HepG2 (cell line): Measurements from ENCODE around the gene CDO1. TPM values are rescaled to one million over a fixed set of nuclear protein-coding genes. Genes with fewer than 3 reads are reported as not detected.

Experiments
- ATAC-seq: fragments of 200-7000 bp; cut with Tn5 transposase; 3 replicates; pipeline ENCODE4 v1.9.1; 2020; ENCODE audit warnings: mild to moderate bottlenecking, moderate library complexity
- BruUV-seq: library from RNA; stranded (reverse); fragments of 400-500 nt; replicated peaks from 2 replicates; lab custom pipeline; 2021; lab: Mats Ljungman, UMichigan
- CTCF ChIA-PET: fragments of 300-600 bp; formaldehyde crosslinking; extraction: SDS; loops from one replicate; lab custom pipeline; 2021; ENCODE audit warnings: low total read pairs, inconsistent platforms, low intra/inter-chr PET ratio; lab: Yijun Ruan, JAX
- POLR2A ChIA-PET: fragments of 350-600 bp; sonication (Branson Sonifier 250); formaldehyde crosslinking; loops from one replicate; lab custom pipeline; 2020; ENCODE audit warnings: antibody characterized with exemption, inconsistent platforms; lab: Yijun Ruan, JAX
- DNase-seq: peaks from one replicate; pipeline ENCODE4 v3.0.0-alpha.2; 2015; ENCODE audit warnings: low spot score
- FAIRE-seq: peaks from 3 replicates; lab custom pipeline; 2011; peaks lifted over from hg19 to GRCh38; lab: Jason Lieb, UNC
- H2AFZ ChIP-seq: one replicate; pipeline ENCODE4 v1.6.1; 2011; ENCODE audit warnings: low read length, inconsistent platforms
- H3K27ac ChIP-seq: fragments of 300-600 bp; 3 replicates; pipeline ENCODE4 v1.8.0; 2011; ENCODE audit warnings: mixed run types, mild to moderate bottlenecking, mixed read lengths, low read length, inconsistent platforms; ENCODE audit not compliant: insufficient read depth; ENCODE audit errors: extremely low read length
- H3K27me3 ChIP-seq, 2 experiments: fragments of 200-600 bp in 1 of 2; 2 replicates in 1 of 2; 3 replicates in 1 of 2; pipeline versions ENCODE4 v1.6.0 to v1.8.0; 2011; ENCODE audit warnings: low read length in 2 of 2, mild to moderate bottlenecking in 2 of 2, moderate library complexity in 2 of 2, inconsistent platforms in 1 of 2; ENCODE audit not compliant: insufficient read depth in 2 of 2, control insufficient read depth in 1 of 2
- H3K36me3 ChIP-seq, 2 experiments: fragments of 200-600 bp in 1 of 2; replicated peaks in 1 of 2; 2 replicates in 1 of 2; 3 replicates in 1 of 2; pipeline versions ENCODE4 v1.5.1 to v1.8.0; 2011; ENCODE audit warnings: low read length in 2 of 2, inconsistent platforms in 1 of 2; ENCODE audit not compliant: insufficient read depth in 2 of 2, control insufficient read depth in 1 of 2
- H3K4me1 ChIP-seq: 2 replicates; pipeline ENCODE4 v1.5.1; 2012; ENCODE audit warnings: low read length, inconsistent platforms; ENCODE audit not compliant: insufficient read depth
- H3K4me2 ChIP-seq: 2 replicates; pipeline ENCODE4 v1.6.0; 2011; ENCODE audit warnings: low read depth, low read length, inconsistent platforms
- H3K4me3 ChIP-seq, 3 experiments: fragments of 200-600 bp in 1 of 3; sonication (generic), shearing (Covaris generic) in 1 of 3; replicated peaks in 1 of 3; 2 replicates each; pipeline ENCODE4 v1.5.1; 2011 to 2016; ENCODE audit warnings: low read length in 3 of 3, inconsistent platforms in 2 of 3, low read depth in 2 of 3, mild to moderate bottlenecking in 2 of 3, control low read depth in 1 of 3, mixed read lengths in 1 of 3; ENCODE audit not compliant: insufficient read depth in 1 of 3
- H3K79me2 ChIP-seq: one replicate; pipeline ENCODE4 v1.6.1; 2011; ENCODE audit warnings: low read length, inconsistent platforms; ENCODE audit not compliant: insufficient read depth
- H3K9ac ChIP-seq: 2 replicates; pipeline ENCODE4 v1.6.0; 2011; ENCODE audit warnings: mild to moderate bottlenecking, low read depth, low read length, inconsistent platforms; ENCODE audit not compliant: insufficient read depth
- H3K9me3 ChIP-seq: 2 replicates; pipeline ENCODE4 v1.5.1; 2012; ENCODE audit warnings: mild to moderate bottlenecking, low read length
- H4K20me1 ChIP-seq: 2 replicates; pipeline ENCODE4 v1.6.0; 2011; ENCODE audit warnings: inconsistent platforms, mild to moderate bottlenecking, low read length, moderate library complexity; ENCODE audit not compliant: insufficient read depth
- HOXA5 ChIP-seq: sonication (generic); formaldehyde crosslinking; IDR thresholded peaks from 2 replicates; pipeline ENCODE4 v1.4.0; 2020; ENCODE audit warnings: missing genetic modification reagents
- IRF1 ChIP-seq: sonication (generic); formaldehyde crosslinking; IDR thresholded peaks from 2 replicates; pipeline ENCODE4 v1.4.0; 2020; ENCODE audit warnings: low read depth, mild to moderate bottlenecking, missing genetic modification reagents
- NFRKB ChIP-seq: fragments of 450-650 bp; IDR thresholded peaks from 2 replicates; pipeline ENCODE4 v1.6.1; 2017
- SAFB2 ChIP-seq: sonication (generic); formaldehyde crosslinking; IDR thresholded peaks from 2 replicates; pipeline ENCODE4 v1.5.1; 2020; ENCODE audit warnings: missing genetic modification reagents, low read depth, mild to moderate bottlenecking, borderline replicate concordance
- SMC3 ChIP-seq: IDR thresholded peaks from 2 replicates; pipeline ENCODE4 v1.6.1; 2011; ENCODE audit warnings: low read length, improper control_type of control experiment
- STAG1 ChIP-seq: sonication (generic); formaldehyde crosslinking; IDR thresholded peaks from 2 replicates; pipeline ENCODE4 v1.4.0; 2020; ENCODE audit warnings: missing genetic modification reagents
- ZBTB3 ChIP-seq: sonication (generic); formaldehyde crosslinking; IDR thresholded peaks from 2 replicates; pipeline ENCODE4 v1.4.0; 2020; ENCODE audit warnings: low read depth, mild to moderate bottlenecking, moderate library complexity, missing genetic modification reagents, borderline replicate concordance
- ZBTB46 ChIP-seq: sonication (generic); formaldehyde crosslinking; IDR thresholded peaks from 2 replicates; pipeline ENCODE4 v1.4.0; 2020; ENCODE audit warnings: mild to moderate bottlenecking, missing genetic modification reagents, borderline replicate concordance
- ZMYM4 ChIP-seq: sonication (generic); formaldehyde crosslinking; IDR thresholded peaks from 2 replicates; pipeline ENCODE4 v1.8.1; 2023; ENCODE audit warnings: mild to moderate bottlenecking, missing genetic modification reagents
- ZNF44 ChIP-seq: sonication (generic); formaldehyde crosslinking; IDR thresholded peaks from 2 replicates; pipeline ENCODE4 v1.5.1; 2020; ENCODE audit warnings: mild to moderate bottlenecking, missing genetic modification reagents
- ZNF503 ChIP-seq: sonication (generic); formaldehyde crosslinking; IDR thresholded peaks from 2 replicates; pipeline ENCODE4 v1.4.0; 2020; ENCODE audit warnings: missing genetic modification reagents
- ZNF564 ChIP-seq: sonication (generic); formaldehyde crosslinking; IDR thresholded peaks from 2 replicates; pipeline ENCODE4 v1.8.1; 2023; ENCODE audit warnings: mild to moderate bottlenecking, missing genetic modification reagents
- ZNF678 ChIP-seq: sonication (generic); formaldehyde crosslinking; IDR thresholded peaks from 2 replicates; pipeline ENCODE4 v1.4.0; 2020; ENCODE audit warnings: mild to moderate bottlenecking, missing genetic modification reagents
- WGBS: methylation state at CpG from one replicate; pipeline ENCODE4 v1.1.6; 2017; ENCODE audit warnings: low lambda C conversion rate; 5-methylcytosine and 5-hydroxymethylcytosine counted together
- in situ Hi-C: cut with HindIII; loops from 2 replicates; pipeline ENCODE4 v1.10.0; 2017; ENCODE audit warnings: low pct_unique_long_range_greater_than_20kb; ENCODE audit not compliant: extremely low pct_ligation_motif_present
- intact Hi-C: fragments of 100-400 bp; cut with micrococcal nuclease; formaldehyde crosslinking; loops from one replicate; pipeline ENCODE4 v1.10.0; 2022; ENCODE audit not compliant: unreplicated experiment
- polyA plus RNA-seq, 8 experiments: library from polyadenylated mRNA; depleted of rRNA in 3 of 8; stranded (reverse) in 7 of 8; unstranded in 1 of 8; fragments of >200 nt; fragmentation: Illumina TruSeq in 4 of 8; extraction: Trizol in 4 of 8; gene quantifications; 2 replicates each; pipeline versions ENCODE4 v1.2.1 to v1.2.3, GENCODE V29; 2011 to 2016; ENCODE audit warnings: low read depth in 4 of 8, missing spikeins in 1 of 8, mixed read lengths in 1 of 8; ENCODE audit not compliant: insufficient read depth in 1 of 8
- total RNA-seq, 5 experiments: library from RNA; depleted of rRNA; stranded (reverse); fragments of >200 nt; fragmentation: Illumina TruSeq; extraction: Trizol; gene quantifications; 2 replicates each; pipeline ENCODE4 v1.2.3, GENCODE V29; 2016; ENCODE audit warnings: low read depth in 1 of 5

CDO1 gene
- total and polyA plus RNA-seq, 2 of the 13 experiments (the other 11 are each of a cell fraction or from before 2014, with no cell fraction given): 3.2 to 4.4 TPM

- ChIA-PET POLR2A (no interaction called here), CTCF (no interaction called here)
- peak; percentile 68 for ATAC-seq
- intact Hi-C loops: no loop called here
- no peak for FAIRE-seq
- Histone ChIP-seq H3K36me3 (no peaks in the 10 kb centered on the region), H3K4me1 (no peaks in the 10 kb centered on the region), H3K4me2 (no peak overlapping the region), H3K79me2 (no peaks in the 10 kb centered on the region), H3K27me3 (no peaks in the 10 kb centered on the region), H2AFZ (no peak overlapping the region), H3K9ac (no peak overlapping the region), H4K20me1 (no peaks in the 10 kb centered on the region), H3K4me3 (no peak overlapping the region), H3K9me3 (no peaks in the 10 kb centered on the region), H3K27ac (no peak overlapping the region)
- WGBS: no CpG with 5 or more reads among the region's 2 CpGs
- DNase-seq: no peak
- BruUV-seq: no TSS peak
- in situ Hi-C loops: no loop called here
- TF ChIP-seq ZBTB46 (CRISPR knock-in tag): no peak
- no peak for TF ChIP-seq ZNF678 (CRISPR knock-in tag)
- TF ChIP-seq ZNF44: no peak
- TF ChIP-seq ZNF564 (CRISPR knock-in tag): peak; percentile 61; the same call in 1 of the 2 replicates
Observed at GRCh38 chr5:115772731-115773475, 43.6 kb downstream of the CDO1 start.

- FAIRE-seq: no peak
- no peak overlapping the region for H3K4me3 ChIP-seq
- H3K79me2 ChIP-seq: no peaks in the 10 kb centered on the region
- CTCF ChIA-PET: no interaction called here
- intact Hi-C loops (no loop called here), in situ Hi-C loops (no loop called here)
- POLR2A ChIA-PET: no interaction called here
- no peak overlapping the region for H3K9ac ChIP-seq
- H3K9me3 ChIP-seq: no peaks in the 10 kb centered on the region
- H3K27ac ChIP-seq: no peak overlapping the region
- no peak overlapping the region for H3K4me2 ChIP-seq
- WGBS: 58% methylated on average over 6 of the region's 11 CpGs
- H3K36me3 ChIP-seq: no peaks in the 10 kb centered on the region
- no peak overlapping the region for H2AFZ ChIP-seq
- H4K20me1 ChIP-seq: no peaks in the 10 kb centered on the region
- DNase-seq: peak; percentile 31
- ATAC-seq: peak; percentile 86
- no peaks in the 10 kb centered on the region for H3K27me3 ChIP-seq
- no peaks in the 10 kb centered on the region for H3K4me1 ChIP-seq
- BruUV-seq: no TSS peak
- TF ChIP-seq SAFB2 (no peak), IRF1 (CRISPR knock-in tag) (no peak), ZNF503 (no peak), HOXA5 (no peak), NFRKB (no peak), ZBTB3 (CRISPR knock-in tag) (no peak), SMC3 (peak; percentile 59), ZMYM4 (0 out of 2 replicates have a peak, but pooled peaks have one; percentile 15), STAG1 (CRISPR knock-in tag) (peak; percentile 49)
Observed at GRCh38 chr5:115770466-115770865, 46.0 kb downstream of the CDO1 start.
